Right ventricle myocardium superior (tissue), 1 donor: ENCODE measurements around the gene OR13C5. TPM values are rescaled to one million over a fixed set of nuclear protein-coding genes. Genes with fewer than 3 reads are reported as not detected.

ENCODE experiments used
- ATAC-seq: fragments of 200-7000 bp; cut with Tn5 transposase; one replicate; pipeline ENCODE4 v1.9.1; 2020; ENCODE audit warnings: mild to moderate bottlenecking; ENCODE audit not compliant: poor library complexity
- DNase-seq: peaks from one replicate; pipeline ENCODE4 v3.0.0-alpha.2; 2020
- intact Hi-C: fragments of 100-400 bp; cut with DNase I; formaldehyde crosslinking; loops from one replicate; pipeline ENCODE4 v1.11.2; 2022
- total RNA-seq: library from RNA; stranded (reverse); fragmentation: NEBNext Ultra II Directional; extraction: Animal tissue kit (Norgen Biotek cat#: 25700); gene quantifications from one replicate; pipeline ENCODE4 v1.2.1, GENCODE V29; 2021
- donor health status: DM: no; HTN: yes; CAD: no; lungs with severe emphysema.

OR13C5 gene
- total RNA-seq, 1 donor from 2014 or later: not detected

DNA sequence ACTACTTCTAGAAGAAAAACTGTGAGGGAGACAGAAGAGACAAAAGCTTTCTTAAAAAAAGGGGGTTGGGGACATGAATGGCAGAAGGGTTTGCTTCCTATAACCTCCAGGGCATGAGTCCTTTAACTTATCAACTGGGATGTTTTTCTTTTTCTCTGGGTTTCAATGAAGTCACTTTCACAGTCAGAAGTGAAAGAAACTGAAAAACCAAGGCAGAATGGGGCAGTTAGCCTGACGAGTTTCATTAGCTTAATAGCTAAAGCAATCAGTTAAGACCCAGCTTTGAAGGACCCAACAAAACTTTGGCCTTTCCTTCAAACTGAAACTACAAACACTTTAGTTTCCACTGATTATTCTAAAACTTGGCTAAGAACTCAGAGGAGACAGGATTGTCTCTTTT is 34.9 kb downstream of the OR13C5 start:
- DNase-seq (no peak), ATAC-seq (no peak)
- intact Hi-C loops: no loop called here

GRCh38 chr9:104556830-104557634 is 42.2 kb downstream of the OR13C5 start:
- DNase-seq: no peak
- intact Hi-C loops: no loop called here
- ATAC-seq: no peak

DNA sequence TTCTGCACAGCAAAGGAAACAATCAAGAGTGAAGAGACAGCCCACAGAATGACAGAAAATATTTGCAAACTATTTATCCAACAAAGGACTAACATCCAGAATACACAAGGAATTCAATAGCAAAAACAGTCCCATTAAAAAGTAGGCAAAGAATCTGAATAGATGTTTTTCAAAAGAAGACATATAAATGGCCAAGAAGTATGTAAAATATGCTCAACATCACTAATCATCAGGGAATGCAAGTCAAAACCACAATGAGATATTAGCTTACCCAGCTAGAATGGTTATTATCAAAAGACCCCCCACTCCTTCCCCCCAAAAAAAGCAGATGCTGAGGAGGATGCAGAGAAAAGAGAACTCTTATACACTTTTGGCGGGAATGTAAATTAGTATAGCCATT is 43.7 kb downstream of the OR13C5 start:
- ATAC-seq: no peak
- DNase-seq: no peak
- intact Hi-C loops: no loop called here

DNA sequence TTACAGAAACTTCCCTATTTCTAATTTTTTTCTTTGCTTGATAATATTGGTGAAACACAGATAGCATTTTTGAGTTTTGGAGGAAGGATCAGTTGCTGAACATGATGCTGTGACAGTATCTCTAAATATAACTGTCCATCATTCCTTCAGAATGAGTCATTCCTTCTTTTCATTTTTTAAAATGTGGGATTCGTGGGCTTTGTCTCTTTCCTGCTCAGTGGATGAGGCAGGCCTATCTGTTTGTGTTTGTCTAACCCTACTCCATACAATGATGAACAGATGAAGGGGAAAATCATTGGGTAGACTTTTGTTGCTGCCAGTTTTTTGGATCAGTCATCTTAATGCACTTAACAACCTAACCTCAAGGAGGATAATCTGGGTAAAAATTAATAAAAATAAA is 46.0 kb downstream of the OR13C5 start:
- DNase-seq: no peak
- no peak for ATAC-seq
- intact Hi-C loops: no loop called here

Other genes starting within 250 kb of the OR13C5 start
- not detected for gene OR13F1, start 95.2 kb downstream of the OR13C5 start, total RNA-seq
- not detected for gene OR13C4, start 72.2 kb downstream of the OR13C5 start, total RNA-seq
- gene OR13C3, start 62.6 kb downstream of the OR13C5 start, total RNA-seq: not detected
- gene OR13C8, start 30.2 kb downstream of the OR13C5 start, total RNA-seq: not detected
- gene OR13C2, start 6.2 kb upstream of the OR13C5 start, total RNA-seq: not detected
- not detected for gene OR13C9, start 18.8 kb upstream of the OR13C5 start, total RNA-seq
- not detected for gene OR13D1, start 95.1 kb upstream of the OR13C5 start, total RNA-seq
- gene NIPSNAP3A, start 148.3 kb upstream of the OR13C5 start, total RNA-seq: 18.7 TPM
- gene NIPSNAP3B, start 164.7 kb upstream of the OR13C5 start, total RNA-seq: 29.9 TPM